CD4-positive, alpha-beta T cell treated with Interleukin-12 subunit alpha and Interleukin-12 subunit beta, for 1 hour (primary cell): ENCODE measurements around the gene ATP5F1B.

Source experiments
- DNase-seq: peaks from one replicate; pipeline ENCODE4 v3.0.0-alpha.2; 2020

Gene ATP5F1B

GRCh38 chr12:56616244-56616643, 29.5 kb downstream of the ATP5F1B start:
- no peak for DNase-seq

GRCh38 chr12:56614627-56615026, 31.2 kb downstream of the ATP5F1B start:
- no peak for DNase-seq

GRCh38 chr12:56604355-56604754, 41.4 kb downstream of the ATP5F1B start:
- DNase-seq, result no peak

GRCh38 chr12:56602239-56602638, 43.5 kb downstream of the ATP5F1B start:
- DNase-seq, result no peak

- peak; percentile 43 for DNase-seq
Measured at GRCh38 chr12:56601503-56601902, 44.3 kb downstream of the ATP5F1B start.

- DNase-seq, result no peak
Measured at GRCh38 chr12:56600753-56601152, 45.0 kb downstream of the ATP5F1B start.

GRCh38 chr12:56599797-56600196, 46.0 kb downstream of the ATP5F1B start:
- DNase-seq, result no peak

GRCh38 chr12:56599041-56599440, 46.7 kb downstream of the ATP5F1B start:
- DNase-seq, result no peak

GRCh38 chr12:56596815-56597214, 49.0 kb downstream of the ATP5F1B start:
- DNase-seq, result no peak

GRCh38 chr12:56593909-56594621, 51.7 kb downstream of the ATP5F1B start:
- peak; percentile 67 for DNase-seq

- DNase-seq, result no peak
Measured at GRCh38 chr12:56591961-56592360, 53.8 kb downstream of the ATP5F1B start.

- no peak for DNase-seq
Measured at GRCh38 chr12:56591126-56591525, 54.7 kb downstream of the ATP5F1B start.

GRCh38 chr12:56590237-56590830, 55.5 kb downstream of the ATP5F1B start:
- peak; percentile 9 for DNase-seq

- no peak for DNase-seq
Measured at GRCh38 chr12:56589783-56590182, 56.0 kb downstream of the ATP5F1B start.
